HG03175 (cell line): ENCODE results near the gene MYB.

Experiments
- ATAC-seq: cut with Tn5 transposase; IDR thresholded peaks from one replicate; pipeline ENCODE4 v1.9.1; 2021; ENCODE audit warnings: mild to moderate bottlenecking, moderate library complexity; ENCODE audit not compliant: unreplicated experiment

The MYB gene

DNA sequence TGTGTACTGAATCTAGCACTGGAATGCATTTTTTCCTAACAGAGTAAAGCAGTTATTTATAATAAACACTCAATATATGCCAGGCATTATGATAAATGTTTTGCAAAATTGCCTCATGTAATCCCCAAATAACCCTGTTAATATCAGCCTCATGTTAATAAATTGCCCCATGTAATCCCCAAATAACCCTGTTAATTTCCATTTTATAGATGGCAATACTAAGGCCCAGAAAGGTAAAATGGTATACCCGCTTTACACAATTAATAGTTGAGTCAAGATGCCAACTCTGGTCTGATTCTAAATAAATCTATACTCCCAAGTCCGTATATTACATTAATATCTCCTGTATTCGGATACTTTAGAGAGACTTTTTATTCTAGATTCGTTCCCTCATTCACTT, 6.3 kb downstream of the MYB start:
- no peak for ATAC-seq

- ATAC-seq, result no peak
These were observed 7.6 kb downstream of the MYB start for GRCh38 chr6:135188718-135189117.

- ATAC-seq, result no peak
These were observed 8.2 kb downstream of the MYB start for GRCh38 chr6:135189344-135189743.

GRCh38 chr6:135191508-135192255, 10.6 kb downstream of the MYB start:
- no peak for ATAC-seq

DNA sequence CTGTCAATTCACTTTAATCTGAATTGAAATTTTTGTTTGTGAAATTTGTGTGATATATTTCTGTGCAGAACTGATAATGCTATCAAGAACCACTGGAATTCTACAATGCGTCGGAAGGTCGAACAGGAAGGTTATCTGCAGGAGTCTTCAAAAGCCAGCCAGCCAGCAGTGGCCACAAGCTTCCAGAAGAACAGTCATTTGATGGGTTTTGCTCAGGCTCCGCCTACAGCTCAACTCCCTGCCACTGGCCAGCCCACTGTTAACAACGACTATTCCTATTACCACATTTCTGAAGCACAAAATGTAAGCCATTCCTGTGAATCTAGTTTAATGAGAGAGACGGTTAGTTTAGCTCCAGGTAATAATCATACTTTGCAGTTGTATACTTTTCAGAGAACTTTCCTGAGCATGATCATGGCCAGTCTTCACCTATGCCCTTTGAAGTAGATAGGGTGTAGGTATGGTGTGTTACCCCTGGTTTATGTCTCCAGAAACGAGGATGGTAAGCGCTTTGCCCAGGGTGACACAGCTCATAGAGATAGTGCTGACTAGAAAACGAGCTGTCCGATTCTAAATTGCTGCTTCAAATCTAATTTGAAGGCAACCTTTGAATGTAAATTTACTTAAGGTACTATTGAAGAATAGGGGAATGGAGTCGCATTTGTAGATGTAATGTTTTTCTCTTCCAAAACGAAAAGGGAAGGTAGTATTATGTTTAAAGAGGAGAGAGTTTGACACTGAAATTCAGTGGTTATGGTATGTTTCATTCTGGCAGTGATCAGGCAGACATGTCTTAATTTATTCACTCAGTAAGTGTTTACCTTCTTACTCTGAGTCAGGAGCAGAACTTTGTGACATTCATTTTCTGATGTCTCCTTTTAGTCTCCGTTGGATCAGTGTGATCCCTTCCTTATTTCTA, 11.4 kb downstream of the MYB start:
- no peak for ATAC-seq

DNA sequence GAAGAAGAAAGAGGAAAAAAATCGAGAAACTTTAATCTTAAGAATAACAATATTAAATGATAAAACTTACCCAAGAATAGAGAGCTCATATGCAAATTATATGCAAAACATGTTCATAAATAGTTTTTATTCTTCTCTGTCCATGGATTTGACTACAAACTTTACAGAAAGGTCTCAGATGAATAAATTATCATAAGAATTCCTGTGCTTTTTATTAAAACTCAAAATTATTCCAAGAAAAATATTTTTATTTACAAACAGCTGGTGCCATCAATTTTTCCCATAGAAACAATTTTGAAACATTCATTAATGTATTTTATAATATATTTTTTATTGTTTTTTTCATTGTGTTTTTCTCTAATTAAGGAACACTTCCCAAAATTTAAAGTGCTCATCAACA, 12.1 kb downstream of the MYB start:
- ATAC-seq, result no peak

DNA sequence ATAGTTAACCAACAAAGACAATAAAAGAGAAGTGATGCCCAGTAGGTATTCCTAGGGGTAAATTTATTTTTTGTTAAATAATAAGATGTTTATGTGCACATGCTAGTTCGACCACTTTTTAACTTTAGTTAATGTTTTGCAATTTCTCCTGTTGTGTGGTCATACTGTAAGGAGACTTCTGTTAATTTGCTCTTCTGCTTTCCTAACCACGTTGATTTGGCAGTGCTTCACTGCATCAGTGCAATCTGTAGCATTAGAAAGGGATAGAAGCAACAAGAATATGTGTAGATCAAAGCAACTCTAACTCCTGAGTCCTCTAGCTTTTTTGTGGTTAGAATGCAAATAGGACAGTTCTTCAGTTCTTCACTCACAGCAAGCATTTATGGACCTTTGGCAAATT, 13.9 kb downstream of the MYB start:
- ATAC-seq, result no peak

- ATAC-seq, result no peak
These were observed 14.4 kb downstream of the MYB start for GRCh38 chr6:135195522-135195921.

- no peak for ATAC-seq
These were observed 15.8 kb downstream of the MYB start for GRCh38 chr6:135196739-135197510.

DNA sequence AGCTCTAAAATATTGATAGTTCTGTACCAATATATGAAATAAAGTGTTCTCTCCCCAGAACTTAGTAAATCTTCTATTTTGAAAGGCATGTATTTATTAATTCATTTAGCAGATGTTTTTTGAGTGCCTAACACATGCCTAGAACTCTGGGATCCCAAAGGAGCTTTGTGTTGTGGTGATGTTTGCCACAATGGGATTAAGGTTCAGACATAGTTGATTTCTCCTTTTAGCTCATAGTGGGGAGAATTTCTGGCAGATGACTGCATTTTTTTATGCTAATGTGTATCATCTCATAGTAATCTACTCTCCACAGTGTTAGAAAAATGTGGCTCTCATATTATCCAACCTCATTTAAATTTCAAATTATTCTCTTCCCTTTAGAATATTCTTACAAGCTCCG, 21.7 kb downstream of the MYB start:
- ATAC-seq, result no peak

GRCh38 chr6:135204951-135205350, 23.8 kb downstream of the MYB start:
- ATAC-seq, result no peak

- no peak for ATAC-seq
These were observed 28.7 kb downstream of the MYB start for GRCh38 chr6:135209803-135210202.

- no peak for ATAC-seq
These were observed 29.7 kb downstream of the MYB start for GRCh38 chr6:135210632-135211305.

DNA sequence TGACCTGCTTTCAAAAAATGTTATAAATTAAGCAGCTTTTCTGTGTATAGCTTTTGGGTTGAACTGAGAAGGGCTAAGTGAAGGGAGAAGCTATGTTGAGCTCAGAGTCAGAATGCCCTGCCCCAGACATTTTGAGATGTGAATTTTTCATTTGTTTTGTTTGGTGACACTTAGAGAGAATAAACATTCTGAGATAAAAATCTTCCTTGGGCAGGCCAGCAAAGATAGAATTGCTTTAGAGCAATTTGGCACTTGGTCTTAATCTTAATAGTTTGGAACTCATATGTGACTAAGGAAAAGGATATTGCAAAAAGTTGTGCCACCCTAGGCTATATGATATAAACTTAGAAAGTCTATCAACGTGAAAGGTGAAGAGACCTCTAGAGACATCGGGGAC, 30.2 kb downstream of the MYB start:
- no peak for ATAC-seq

DNA sequence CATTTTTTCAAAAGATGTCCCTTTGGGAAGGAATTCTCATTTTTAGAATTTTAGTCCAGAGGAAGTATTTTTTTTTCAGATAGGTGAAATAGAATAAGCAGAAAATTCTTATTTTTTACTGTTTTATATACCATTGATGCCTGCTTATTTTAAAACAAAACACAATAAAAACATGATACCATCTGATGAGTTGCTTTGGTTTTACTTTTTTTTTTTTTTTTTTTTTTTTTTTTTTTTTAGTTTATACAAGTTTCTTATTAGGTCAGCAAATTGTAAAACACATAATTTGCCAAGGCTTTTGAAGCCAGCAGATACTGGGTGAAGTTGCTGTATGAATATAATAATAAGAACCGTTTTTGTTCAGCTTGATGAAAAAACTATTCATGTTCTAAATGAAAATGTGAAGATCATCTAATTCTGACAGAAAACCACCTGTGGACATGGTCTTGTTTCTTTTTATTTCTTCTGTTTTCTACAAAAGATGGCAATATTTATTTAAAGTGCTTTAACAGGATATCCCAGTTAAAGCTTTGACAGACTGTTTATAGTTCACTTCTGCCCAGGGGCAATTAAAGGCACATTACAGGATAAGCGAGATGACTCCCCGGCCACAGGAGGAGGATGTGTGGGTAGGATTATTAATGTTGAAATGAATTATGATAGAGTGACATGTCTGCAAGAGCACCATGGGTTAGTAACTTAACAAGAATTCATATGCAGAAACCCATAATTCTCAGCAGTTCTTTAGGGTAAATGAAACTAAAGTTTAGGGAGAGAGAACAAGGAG, 31.1 kb downstream of the MYB start:
- no peak for ATAC-seq

- ATAC-seq, result no peak
These were observed 31.8 kb downstream of the MYB start for GRCh38 chr6:135212935-135213334.

- ATAC-seq, result no peak
These were observed 32.5 kb downstream of the MYB start for GRCh38 chr6:135213616-135214015.

DNA sequence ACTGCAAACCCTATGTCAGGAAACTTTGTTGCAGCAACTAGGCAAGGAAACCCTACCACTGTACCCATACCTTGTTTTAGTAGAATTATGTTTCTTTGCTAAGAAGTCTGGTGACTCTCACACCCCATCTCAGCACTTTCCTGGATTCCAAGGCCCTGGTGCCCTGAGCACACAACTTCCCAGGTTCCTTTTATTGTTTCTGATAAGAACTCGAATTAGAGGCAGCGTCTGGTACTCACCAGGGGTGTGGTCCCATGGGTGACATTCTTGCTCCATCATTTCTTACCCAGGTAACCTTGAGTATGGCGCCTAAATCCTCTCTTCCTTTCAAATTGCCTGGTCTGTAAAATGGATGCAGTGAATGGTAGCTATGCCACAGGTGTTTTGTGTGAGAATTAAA, 34.1 kb downstream of the MYB start:
- no peak for ATAC-seq

GRCh38 chr6:135215563-135215962, 34.5 kb downstream of the MYB start:
- ATAC-seq, result no peak

DNA sequence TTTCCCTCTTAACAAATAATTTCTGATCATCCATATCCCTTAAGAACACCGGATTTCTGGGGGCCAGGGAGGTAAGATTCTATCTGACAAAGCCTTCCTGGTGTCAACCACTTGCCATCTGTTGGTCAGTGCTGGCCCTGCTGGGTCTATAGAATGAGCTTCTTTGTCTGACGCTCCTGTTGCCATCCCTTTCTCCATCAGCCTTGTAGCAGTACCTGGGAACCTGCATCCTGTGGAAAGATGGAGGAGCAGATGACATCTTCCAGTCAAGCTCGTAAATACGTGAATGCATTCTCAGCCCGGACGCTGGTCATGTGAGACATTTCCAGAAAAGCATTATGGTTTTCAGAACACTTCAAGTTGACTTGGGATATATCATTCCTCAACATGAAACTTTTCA, 36.6 kb downstream of the MYB start:
- ATAC-seq, result no peak
